ENCODE data around the gene MINPP1. TPM values are rescaled to one million over a fixed set of nuclear protein-coding genes. Genes with fewer than 3 reads are reported as not detected.

MINPP1 gene
- polyA plus RNA-seq, 1 experiment = 7.7 TPM

DNA sequence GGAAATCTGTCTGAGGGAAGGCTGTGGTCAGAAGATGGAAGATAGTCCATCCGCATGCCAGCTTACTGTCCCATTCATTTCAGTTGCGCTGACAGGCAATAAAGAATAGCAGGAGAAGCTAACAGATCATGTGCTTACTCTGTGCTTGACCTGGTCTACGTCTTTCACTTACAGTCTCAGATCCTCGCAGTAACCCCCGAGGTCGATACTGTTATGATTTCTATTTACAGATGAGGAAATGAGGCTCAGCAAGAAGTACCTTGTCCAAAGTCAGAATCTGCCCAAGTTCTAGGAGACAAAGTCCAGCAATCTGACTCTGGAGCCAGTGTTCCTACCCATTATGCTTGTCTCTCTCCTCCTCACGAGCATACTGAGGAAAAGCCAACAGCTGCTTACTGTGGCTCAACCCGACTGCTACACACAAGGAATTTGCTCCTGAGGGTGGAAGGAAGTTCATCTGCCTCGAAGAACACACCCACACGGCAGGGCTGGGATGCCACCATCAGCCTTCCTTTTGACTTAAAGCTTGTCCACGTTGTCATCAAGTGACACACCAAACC, 74.2 kb downstream of the MINPP1 start:
- no peaks in the 10 kb centered on the region for H3K36me3 ChIP-seq (ENCODE audit: control insufficient read depth, insufficient read depth, low read length)
- H3K4me3 ChIP-seq (ENCODE audit: low read depth, low read length) = no peak overlapping the region; the same call in 1 of the 2 replicates
- DNase-seq (ENCODE audit: low read depth) = no peak
- ChIA-PET POLR2A (no interaction called here), CTCF (interaction anchor here (1.2 kb wide), 1 partner anchor 10 kb away, joined by 5 read pairs; no protein-coding TSS in a partner anchor)
- TF ChIP-seq, protein P1, sequence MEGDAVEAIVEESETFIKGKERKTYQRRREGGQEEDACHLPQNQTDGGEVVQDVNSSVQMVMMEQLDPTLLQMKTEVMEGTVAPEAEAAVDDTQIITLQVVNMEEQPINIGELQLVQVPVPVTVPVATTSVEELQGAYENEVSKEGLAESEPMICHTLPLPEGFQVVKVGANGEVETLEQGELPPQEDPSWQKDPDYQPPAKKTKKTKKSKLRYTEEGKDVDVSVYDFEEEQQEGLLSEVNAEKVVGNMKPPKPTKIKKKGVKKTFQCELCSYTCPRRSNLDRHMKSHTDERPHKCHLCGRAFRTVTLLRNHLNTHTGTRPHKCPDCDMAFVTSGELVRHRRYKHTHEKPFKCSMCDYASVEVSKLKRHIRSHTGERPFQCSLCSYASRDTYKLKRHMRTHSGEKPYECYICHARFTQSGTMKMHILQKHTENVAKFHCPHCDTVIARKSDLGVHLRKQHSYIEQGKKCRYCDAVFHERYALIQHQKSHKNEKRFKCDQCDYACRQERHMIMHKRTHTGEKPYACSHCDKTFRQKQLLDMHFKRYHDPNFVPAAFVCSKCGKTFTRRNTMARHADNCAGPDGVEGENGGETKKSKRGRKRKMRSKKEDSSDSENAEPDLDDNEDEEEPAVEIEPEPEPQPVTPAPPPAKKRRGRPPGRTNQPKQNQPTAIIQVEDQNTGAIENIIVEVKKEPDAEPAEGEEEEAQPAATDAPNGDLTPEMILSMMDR (IDR thresholded peaks at IDR 0.05; ENCODE audit: insufficient read depth, low read depth, low read length) = no peak
- H3K27me3 ChIP-seq (ENCODE audit: control insufficient read depth, insufficient read depth, low read length) = no peaks in the 10 kb centered on the region

DNA sequence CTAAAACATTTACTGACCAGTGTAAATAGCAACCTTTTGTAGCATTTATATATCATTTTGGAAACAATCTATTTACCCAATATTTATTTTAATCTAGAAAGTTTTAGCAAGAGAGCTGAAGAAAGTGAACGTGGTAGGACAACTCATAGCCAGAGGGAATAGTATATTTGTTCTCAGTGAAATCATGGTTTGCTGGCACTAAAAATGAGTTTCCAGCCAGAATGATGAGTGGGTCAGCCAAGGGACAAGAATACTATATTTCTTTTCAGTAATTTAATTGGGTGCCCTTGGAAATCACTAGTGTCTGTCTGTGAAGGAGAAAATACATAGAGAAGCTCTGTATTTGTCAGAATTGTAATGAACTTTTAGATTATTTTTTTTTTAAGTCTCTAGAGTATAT, 74.9 kb downstream of the MINPP1 start:
- no peak for DNase-seq (ENCODE audit: low read depth)
- no peak overlapping the region for H3K4me3 ChIP-seq (ENCODE audit: low read depth, low read length)
- no peaks in the 10 kb centered on the region for H3K36me3 ChIP-seq (ENCODE audit: control insufficient read depth, insufficient read depth, low read length)
- POLR2A ChIA-PET = no interaction called here
- TF ChIP-seq, protein P1 (IDR thresholded peaks at IDR 0.05; ENCODE audit: insufficient read depth, low read depth, low read length) = no peak
- CTCF ChIA-PET = interaction anchor here (1.2 kb wide), 1 partner anchor 10 kb away, joined by 5 read pairs; no protein-coding TSS in a partner anchor
- H3K27me3 ChIP-seq (ENCODE audit: control insufficient read depth, insufficient read depth, low read length) = no peaks in the 10 kb centered on the region

DNA sequence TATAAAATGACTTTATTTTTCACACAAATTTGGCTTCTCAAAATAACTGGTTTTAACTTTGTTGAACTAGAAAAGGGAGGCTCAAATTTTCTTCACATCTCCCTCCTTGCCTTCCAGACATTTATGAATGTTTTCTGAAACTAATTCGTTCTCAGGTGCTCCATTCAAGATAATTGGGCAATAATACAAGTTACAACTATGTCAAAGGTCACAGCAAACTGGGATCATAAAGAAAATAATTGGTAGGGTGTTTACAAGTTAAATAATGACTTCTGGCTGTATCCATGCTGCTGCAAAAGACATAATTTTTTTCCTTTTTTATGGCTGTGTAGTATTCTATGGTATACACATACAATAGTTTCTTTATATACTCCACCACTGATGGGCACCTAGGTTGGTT, 75.3 kb downstream of the MINPP1 start:
- H3K4me3 ChIP-seq (ENCODE audit: low read depth, low read length) = no peak overlapping the region
- H3K27me3 ChIP-seq (ENCODE audit: control insufficient read depth, insufficient read depth, low read length) = no peaks in the 10 kb centered on the region
- ChIA-PET POLR2A (no interaction called here), CTCF (interaction anchor here (1.2 kb wide), 1 partner anchor 9 kb away, joined by 5 read pairs; no protein-coding TSS in a partner anchor)
- TF ChIP-seq, protein P1 (IDR thresholded peaks at IDR 0.05; ENCODE audit: insufficient read depth, low read depth, low read length) = no peak
- H3K36me3 ChIP-seq (ENCODE audit: control insufficient read depth, insufficient read depth, low read length) = no peaks in the 10 kb centered on the region
- no peak for DNase-seq (ENCODE audit: low read depth)

DNA sequence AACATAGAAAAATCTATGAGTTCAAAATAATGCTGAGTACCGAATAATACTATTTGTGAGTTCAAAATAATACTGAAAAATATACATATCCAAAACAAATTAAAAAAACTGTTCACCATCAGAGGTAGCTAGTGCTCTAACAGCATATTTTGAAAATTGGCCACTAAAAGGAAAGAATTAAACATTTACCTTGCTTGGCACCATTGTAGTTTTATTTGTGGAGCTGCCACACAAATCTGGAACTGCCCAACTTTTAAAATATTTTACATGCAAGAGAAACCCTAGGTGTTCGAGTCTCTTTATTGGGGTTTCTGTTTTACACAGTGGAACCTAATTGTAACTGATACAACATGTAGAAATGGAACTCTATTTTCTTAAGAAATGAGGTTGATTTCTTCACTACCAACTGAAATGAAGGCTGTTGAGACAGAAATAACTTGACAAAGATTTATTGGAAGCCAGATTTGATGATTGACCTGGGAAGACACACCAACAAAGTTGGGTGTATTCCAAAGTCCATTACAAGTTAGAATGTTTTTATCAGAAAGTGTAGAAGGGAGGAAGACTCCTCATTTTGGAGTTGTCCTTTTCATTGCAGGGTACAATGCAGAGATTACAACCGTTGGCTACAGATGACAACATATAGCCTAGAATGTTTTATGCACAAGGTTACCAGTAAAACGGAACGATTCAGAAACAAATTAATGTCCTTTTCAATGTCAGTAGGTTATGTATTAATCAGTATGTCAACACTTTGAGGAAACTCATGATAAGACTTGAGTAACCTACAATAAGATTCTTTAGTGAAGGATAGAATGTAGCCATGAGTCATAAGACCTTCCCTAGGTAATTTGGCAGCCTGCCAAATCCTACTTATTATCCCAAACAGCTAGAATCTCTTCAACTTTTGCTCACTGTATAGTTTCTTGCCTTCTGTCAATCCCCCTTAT, 81.1 kb downstream of the MINPP1 start:
- no peak overlapping the region for H3K4me3 ChIP-seq (ENCODE audit: low read depth, low read length)

More for the DNA sequence above, 81.1 kb downstream of the MINPP1 start:
- no peaks in the 10 kb centered on the region for H3K27me3 ChIP-seq (ENCODE audit: control insufficient read depth, insufficient read depth, low read length)
- no peaks in the 10 kb centered on the region for H3K36me3 ChIP-seq (ENCODE audit: control insufficient read depth, insufficient read depth, low read length)
- TF ChIP-seq, protein P1 (IDR thresholded peaks at IDR 0.05; ENCODE audit: insufficient read depth, low read depth, low read length) = no peak
- ChIA-PET CTCF (no interaction called here), POLR2A (no interaction called here)
- DNase-seq (ENCODE audit: low read depth) = no peak
